Measurements from ENCODE around the gene LRRTM4.

DNA sequence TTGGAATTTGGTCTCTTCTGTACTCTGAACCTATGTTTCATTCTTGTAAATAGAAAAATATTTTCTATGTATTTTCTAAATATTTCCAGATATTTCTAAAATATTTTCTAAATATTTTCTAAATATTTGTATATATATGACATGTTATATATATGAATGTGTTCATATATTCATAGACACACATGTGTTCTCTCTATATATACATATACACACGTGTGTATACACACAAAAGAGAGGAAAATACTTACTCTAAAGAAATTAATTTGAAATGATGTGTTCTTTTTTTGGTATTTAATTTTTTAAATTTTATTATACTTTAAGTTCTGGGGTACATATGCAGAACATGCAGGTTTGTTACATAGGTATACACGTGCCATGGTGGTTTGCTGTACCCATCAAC, 589.6 kb downstream of the LRRTM4 start:
- TF ChIP-seq, protein P1, sequence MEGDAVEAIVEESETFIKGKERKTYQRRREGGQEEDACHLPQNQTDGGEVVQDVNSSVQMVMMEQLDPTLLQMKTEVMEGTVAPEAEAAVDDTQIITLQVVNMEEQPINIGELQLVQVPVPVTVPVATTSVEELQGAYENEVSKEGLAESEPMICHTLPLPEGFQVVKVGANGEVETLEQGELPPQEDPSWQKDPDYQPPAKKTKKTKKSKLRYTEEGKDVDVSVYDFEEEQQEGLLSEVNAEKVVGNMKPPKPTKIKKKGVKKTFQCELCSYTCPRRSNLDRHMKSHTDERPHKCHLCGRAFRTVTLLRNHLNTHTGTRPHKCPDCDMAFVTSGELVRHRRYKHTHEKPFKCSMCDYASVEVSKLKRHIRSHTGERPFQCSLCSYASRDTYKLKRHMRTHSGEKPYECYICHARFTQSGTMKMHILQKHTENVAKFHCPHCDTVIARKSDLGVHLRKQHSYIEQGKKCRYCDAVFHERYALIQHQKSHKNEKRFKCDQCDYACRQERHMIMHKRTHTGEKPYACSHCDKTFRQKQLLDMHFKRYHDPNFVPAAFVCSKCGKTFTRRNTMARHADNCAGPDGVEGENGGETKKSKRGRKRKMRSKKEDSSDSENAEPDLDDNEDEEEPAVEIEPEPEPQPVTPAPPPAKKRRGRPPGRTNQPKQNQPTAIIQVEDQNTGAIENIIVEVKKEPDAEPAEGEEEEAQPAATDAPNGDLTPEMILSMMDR (IDR thresholded peaks at IDR 0.05): no peak
- TF ChIP-seq EP300 (IDR thresholded peaks at IDR 0.05; ENCODE audit: borderline replicate concordance in 1 of 2, low read depth in 1 of 2, low read length in 1 of 2) (no peak), RXRA (IDR thresholded peaks at IDR 0.05; ENCODE audit: borderline replicate concordance, low read depth) (no peak), FOSL2 (IDR thresholded peaks at IDR 0.05; ENCODE audit: borderline replicate concordance, low read depth) (no peak)
- TF ChIP-seq, protein P2, sequence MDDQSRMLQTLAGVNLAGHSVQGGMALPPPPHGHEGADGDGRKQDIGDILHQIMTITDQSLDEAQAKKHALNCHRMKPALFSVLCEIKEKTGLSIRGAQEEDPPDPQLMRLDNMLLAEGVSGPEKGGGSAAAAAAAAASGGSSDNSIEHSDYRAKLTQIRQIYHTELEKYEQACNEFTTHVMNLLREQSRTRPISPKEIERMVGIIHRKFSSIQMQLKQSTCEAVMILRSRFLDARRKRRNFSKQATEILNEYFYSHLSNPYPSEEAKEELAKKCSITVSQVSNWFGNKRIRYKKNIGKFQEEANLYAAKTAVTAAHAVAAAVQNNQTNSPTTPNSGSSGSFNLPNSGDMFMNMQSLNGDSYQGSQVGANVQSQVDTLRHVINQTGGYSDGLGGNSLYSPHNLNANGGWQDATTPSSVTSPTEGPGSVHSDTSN (IDR thresholded peaks at IDR 0.05): no peak

Data from SK-N-SH (cell line).